Muscle of back (tissue), 11 donors: Measurements from ENCODE around the gene PCIF1. TPM values are rescaled to one million over a fixed set of nuclear protein-coding genes. Genes with fewer than 3 reads are reported as not detected.
A peak's percentile ranks its signal among the peaks of the same experiment; 100 is the strongest.
"Not testable (repeated sequence)": the region's sequence is repeated elsewhere in the genome, so short reads cannot be mapped to it uniquely, and the experiment has no call there.

Experiments
- DNase-seq, 3 donors: peaks; one replicate each; pipeline versions ENCODE4 v3.0.0 to v3.0.0-alpha.2; 2013
- polyA plus RNA-seq, 10 donors: library from polyadenylated mRNA; unstranded; fragments of 120-200 nt; gene quantifications; one replicate each; pipeline ENCODE4 v1.2.1, GENCODE V29; 2013; ENCODE audit not compliant: insufficient read length in 10 of 10

PCIF1 gene
- polyA plus RNA-seq, 10 donors: 21.9 to 30.4 (median 24.5) TPM

DNA sequence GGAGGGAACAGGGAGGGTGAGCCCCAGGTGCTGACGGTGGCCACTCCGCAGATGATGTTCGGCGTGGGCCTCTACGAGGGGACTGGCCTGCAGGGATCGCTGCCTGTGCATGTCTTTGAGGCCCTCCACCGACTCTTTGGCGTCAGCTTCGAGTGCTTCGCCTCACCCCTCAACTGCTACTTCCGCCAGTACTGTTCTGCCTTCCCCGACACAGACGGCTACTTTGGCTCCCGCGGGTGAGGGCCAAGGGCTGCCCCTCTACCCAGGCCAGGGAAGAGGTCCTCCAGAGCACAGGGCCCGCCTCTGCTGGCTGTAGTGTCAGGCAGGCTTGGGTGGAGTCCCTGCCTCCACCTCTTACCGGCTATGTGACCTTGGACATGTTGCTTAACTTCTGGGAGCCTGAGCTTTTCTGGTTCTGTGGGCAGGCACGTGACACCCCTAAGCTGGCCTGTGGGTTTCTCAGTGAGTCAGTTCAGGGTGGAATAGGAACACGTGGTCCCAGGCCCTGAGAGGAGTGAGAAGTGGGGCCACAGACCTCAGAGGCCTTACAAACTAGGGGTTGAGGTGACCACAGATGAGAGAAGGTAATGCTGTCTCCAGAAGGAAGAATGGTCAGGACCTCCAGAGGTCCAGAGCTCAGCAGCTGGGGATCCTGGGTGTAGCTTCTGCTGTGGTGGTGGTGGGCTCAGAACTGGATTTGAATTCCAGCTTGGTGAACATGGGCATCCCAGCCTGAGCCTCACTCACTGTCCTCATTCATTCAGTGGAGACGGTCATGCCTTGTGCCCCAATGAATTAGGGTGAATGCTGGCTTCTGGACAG is 11.9 kb downstream of the PCIF1 start:
- peak in 1 of 3 donors; percentile 48 for DNase-seq

DNA sequence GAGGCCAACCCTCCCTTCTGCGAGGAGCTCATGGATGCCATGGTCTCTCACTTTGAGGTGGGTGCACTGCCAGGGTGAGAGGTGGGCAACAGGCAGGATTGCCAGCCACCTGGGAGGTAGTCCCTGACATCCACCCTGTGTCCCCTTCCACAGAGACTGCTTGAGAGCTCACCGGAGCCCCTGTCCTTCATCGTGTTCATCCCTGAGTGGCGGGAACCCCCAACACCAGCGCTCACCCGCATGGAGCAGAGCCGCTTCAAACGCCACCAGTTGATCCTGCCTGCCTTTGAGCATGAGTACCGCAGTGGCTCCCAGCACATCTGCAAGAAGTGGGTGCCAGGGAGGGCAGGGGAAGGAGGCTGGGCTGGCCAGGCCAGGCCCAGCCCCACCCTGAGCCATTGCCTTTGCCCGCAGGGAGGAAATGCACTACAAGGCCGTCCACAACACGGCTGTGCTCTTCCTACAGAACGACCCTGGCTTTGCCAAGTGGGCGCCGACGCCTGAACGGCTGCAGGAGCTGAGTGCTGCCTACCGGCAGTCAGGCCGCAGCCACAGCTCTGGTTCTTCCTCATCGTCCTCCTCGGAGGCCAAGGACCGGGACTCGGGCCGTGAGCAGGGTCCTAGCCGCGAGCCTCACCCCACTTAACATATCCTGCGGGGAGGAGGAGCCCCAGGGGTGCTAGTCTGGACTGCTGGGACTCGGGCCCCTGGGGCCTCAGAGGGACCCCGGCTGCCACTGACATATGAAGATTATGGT is 12.8 kb downstream of the PCIF1 start:
- no peak for DNase-seq

DNA sequence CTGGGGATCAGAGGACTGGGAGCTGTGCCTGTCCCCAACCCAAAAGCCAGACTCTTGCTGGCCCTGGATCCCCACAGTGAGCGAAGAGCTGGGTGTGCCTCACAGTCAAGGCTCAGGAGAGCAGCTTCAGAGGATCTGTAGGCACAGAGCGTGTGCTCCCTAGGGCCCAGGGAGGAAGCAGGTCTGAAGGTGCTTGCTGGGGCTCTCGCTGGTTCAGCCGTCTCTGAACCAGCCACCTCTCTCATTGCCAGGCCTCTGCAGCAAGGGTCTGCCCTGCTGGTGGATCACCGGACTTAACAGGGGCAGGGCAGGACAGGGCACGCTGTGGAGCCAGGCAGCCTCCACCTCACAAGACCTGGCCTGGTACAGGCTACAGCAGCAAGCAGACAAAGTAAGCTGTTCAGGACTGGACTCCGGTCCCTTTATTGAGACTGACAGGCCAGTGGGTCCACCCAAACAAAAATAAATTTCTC is 13.8 kb downstream of the PCIF1 start:
- DNase-seq: no peak

DNA sequence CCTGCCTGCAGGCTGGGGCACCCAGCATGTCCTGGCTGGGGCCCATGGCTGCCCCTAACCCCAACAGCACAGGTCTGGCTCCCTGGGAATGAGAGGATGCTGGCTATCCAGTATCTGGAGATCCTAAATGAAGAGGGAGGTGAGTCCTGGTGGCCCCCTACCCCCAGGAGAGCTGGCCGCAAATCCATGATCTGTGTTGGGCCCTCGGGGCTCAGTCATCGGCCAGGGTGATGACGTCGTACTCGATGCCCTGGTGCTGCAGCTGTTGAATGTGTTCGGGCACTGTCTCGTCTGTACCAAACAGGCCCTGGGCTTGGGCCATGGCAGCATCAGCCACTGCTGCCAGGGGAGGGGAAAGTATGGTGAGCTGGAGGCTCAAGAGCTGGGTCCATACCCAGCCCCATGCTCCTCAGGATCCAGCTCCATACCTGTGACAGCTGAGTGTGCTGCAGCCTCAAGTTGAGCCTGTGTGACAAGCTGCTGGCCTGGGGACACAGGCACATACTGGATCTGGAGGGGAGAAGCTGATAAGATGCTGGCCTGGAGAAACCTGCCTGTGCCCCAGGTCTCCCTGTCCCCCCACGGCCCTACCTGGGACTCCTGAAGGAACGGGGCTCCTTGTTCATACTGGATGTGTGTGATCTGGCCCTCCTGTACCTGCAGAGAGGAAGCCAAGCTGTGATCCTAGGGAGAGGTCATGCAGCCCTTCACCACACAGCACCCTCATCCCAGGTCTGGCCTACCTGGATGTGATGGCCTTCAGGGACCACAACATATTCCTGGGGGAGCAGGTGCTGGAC is 14.5 kb downstream of the PCIF1 start:
- no peak for DNase-seq

DNA sequence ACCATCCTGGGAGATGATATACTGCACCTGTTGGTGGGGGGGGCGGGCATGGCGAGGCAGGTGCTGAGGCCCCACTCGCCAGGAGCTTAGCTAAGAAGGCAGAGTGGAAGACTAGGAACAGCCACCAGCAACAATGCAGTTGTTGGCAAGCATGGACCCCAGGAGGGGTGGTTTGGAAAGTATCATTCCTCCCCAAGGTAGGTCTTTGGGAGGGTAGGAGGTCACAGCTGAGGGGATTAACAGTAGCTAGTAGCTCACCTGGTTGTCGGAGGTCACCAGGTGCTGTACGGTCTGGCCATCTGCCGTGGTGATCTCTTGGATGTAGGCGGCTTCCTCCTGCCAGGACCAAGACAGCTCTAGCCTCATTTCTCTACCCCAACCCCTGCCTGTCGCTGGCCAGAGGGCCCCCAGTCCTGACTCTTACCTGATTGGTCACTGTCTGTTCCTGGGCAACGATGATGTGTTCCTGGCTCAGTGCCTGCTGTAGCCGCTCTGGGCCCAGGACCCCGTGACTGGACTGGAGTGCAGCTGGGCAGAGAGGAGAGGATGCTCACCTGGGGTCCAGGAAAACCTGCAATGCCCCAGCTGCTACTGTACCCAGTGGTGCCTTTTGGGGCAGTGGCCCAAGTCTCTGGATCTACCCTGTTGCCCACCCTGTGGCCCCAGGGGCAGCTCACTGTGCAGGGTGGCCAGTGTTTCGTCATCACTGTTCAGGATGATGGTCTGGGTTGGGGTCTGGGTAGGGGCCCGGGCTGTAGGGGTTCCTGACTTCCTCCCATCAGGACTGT is 15.3 kb downstream of the PCIF1 start:
- no peak for DNase-seq

DNA sequence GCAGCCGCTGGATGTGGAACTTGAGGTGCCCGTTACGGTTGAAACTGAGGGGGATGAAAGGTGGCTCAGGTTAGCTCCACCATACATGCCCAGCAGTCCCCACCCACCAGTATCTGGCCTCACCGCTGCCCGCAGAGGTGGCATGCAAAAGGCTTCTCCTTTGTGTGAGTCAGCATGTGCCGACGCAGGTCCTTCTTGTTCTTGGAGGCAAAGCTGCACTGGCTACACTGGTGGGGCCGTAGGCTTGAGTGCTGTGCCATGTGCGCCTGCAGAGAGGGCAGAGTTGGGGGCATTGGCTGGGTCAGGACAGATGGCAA is 15.8 kb downstream of the PCIF1 start:
- DNase-seq: no peak

DNA sequence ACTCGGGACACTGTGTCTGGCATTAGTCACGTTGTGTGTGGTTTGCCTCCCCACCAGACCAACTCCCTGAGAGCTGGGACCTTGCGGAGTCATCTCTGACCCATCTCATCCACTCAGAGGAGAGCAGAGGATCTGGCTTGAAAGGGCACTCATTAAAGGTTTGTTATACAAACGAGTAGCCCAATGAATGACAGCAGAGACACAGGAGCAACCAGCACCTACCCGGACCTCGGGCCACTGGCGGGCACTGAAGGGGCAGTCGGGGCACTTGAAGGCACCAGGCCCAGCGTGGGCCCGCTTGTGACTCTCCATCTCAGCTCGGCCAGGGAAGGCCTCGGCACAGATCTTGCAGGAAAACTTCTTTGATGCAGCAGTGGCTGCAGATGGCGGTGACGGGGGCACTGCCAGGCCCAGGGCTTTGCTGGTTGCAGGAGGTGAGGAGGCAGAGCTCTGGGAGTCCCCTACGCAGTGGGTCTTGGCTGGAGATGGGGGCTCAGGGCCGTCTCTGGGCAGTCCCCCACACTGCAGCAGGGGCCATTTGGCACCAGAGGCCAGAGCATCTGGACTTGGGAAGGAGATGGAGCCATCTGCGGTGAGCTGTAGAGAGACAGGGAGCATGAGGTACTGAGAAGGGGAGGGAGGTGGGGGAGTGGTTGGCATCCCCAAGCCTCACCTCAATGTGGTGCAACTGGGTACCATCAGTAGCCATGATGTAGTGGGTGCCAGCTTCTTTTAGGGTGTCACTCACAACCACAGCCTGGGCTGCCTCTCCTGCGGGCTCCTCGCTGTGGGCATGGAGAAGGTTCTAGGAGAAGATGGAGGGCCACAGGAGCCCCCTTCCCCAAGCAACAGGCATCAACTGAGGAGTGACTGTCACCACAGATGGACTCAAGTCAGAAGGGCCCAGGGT is 17.7 kb downstream of the PCIF1 start:
- DNase-seq: no peak

DNA sequence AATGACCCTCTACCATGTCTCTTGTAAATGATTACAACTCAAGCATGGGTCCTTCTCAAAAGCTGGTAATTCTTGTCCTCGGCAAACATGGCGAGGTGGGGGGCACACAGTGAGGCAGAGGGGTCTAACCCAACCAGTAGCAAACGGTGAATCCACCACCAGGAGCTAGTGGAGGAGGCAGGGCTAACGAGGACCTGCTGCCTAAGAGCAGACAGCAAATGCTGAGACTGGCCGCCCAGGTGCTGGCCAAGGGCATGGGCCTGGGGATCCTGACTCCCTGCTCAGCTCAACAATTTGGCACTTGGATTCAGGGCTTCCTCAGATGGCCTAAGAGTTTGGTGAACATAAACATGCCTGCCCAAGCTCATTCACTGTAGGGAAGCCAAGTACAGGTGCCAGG is 18.4 kb downstream of the PCIF1 start:
- DNase-seq: no peak

DNA sequence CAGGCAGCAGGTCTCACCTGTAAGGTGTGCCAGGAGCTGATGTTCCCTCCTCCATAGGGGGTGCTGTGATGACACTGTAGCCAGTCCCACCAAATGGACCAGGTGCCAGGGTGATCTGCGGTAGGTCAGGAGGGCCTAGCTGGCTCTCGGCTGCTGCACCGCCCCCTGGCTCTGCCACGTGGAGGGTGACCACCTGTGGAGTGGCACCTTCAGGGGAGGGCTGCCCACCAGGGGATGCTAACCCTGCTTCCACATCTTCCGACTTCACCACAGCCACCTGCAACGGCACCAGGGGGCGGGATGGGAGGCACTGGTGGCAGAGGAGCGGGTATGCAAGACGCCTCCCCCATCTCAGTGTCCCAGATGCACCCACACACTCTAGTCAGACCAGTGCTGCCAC is 19.2 kb downstream of the PCIF1 start:
- no peak for DNase-seq

DNA sequence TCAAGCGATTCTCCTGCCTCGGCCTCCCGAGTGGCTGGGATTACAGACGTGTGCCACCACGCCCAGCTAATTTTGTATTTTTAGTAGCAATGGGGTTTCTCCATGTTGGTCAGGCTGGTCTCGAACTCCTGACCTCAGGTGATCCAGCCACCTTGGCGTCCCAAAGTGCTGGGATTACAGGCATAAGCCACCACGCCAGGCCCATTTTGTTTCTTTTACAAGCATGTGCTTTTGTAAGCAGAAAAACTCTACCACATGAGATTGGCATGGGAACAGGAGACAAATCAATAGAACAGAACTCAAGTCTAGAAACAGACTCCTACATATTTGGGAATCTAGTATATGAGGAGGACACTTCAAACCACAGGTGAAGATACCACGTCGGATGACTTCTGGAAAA is 21.8 kb downstream of the PCIF1 start:
- not testable (repeated sequence) for DNase-seq

DNA sequence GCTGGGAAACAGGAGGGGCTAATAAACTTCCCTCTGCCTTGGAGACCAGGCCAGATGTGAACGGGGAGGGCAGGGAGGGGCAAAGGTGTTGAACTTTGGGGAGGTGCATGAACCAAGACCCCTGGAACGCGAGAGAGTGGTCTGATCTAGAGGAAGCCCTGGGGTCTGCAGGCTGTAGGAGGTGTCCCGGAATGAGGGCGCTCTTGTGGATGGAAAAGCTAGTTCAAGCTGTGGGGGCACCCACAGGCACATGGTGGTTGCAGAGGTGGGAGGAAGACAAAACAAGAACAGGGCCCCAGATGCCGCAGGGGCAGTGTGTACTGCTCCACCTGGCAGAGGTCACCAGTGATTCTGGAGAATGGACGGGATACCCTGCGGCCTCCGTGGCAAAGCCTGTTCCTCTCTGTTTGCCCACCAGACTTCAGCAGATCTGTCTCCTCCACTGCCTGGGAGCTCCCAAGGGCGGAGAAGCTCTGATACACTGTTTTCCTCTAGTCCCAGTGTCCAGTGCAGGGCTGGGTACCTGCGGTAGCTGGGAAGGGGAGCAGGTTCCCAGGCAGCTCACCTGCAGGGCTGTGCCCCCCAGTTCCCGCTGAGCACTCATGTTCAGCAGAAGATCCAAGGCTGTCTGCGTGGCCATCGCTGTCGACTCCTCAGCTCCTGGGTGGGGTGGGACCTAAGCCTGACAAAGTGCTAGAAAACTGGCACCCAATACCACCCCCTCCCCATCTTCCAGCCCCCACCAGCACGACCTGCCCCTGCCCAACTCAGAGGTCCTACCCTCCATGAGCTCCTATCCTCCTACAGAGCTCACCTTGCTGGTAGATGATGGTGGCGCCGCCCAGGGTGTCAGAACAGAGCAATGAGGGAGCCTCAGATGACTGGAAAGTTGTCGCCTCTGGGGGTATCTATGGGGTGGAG is 22.8 kb downstream of the PCIF1 start:
- no peak for DNase-seq

DNA sequence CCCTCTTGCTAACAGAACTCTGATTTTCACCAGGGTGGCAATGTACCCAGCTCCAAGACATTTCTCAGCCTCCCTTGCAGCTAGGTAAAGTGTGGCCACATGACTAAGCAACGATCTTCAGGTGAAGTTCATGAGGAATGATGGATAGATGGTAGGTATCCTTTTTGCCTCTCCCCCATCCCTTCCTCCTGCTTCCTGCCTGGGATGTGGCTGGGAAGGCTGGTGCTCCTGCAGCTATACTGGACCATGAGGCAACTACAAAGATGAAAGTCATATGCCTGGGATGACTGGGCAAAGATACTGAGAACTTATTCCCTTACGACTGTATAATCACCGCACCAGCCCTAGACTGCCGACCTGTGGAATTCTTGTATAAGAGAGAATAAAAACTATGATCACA is 24.1 kb downstream of the PCIF1 start:
- DNase-seq: no peak

DNA sequence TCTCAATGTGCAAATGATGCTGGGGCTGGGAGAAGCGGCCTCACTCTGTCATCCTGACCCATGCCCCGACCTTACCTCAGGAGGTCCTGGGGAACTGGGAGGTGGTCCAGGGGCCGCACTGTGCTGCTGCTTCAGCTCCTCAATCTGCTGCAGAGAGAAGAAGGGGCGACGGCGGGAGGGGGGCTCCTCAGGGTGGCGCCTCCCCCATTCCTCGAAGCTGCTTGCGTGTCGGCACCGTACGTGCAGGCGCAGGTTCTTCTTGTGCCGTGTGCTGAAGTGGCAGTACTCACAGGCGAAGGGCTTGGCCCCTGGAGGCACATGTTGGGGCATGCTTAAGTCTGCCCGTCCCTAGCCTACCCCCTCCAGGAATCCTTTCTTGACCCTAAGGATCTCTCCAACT is 24.6 kb downstream of the PCIF1 start:
- no peak for DNase-seq

DNA sequence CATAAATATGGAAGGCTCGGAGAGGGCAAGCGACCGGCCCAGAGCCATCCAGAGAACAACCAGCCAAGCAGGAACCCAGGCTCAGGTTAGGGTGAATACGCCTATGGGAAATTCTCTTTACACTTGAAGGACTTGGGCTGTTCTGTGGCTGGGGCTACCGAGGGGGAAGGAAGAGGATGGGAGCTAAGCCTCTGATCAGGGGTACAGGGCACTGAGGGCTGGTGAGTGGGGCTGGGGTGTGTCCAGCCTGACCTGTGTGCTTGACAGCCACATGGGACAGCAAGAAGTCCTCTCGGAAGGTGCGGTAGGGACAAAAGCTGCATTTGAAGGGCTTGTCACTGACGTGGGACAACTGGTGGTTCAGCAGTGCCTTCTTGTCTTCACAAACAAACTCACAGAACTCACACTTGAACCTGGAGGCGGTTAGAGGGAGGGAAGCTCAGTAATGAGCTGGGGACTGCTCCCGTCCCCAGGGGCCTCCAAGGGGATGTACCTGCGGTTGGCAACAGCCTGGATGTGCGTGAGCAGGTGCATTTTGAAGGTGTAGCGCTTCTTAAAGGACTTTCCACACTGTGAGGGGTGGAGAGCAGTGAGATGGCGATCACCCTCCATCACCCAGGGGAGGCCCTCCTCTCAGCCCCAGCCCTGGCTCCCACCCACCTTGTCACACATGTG is 25.6 kb downstream of the PCIF1 start:
- DNase-seq: no peak

DNA sequence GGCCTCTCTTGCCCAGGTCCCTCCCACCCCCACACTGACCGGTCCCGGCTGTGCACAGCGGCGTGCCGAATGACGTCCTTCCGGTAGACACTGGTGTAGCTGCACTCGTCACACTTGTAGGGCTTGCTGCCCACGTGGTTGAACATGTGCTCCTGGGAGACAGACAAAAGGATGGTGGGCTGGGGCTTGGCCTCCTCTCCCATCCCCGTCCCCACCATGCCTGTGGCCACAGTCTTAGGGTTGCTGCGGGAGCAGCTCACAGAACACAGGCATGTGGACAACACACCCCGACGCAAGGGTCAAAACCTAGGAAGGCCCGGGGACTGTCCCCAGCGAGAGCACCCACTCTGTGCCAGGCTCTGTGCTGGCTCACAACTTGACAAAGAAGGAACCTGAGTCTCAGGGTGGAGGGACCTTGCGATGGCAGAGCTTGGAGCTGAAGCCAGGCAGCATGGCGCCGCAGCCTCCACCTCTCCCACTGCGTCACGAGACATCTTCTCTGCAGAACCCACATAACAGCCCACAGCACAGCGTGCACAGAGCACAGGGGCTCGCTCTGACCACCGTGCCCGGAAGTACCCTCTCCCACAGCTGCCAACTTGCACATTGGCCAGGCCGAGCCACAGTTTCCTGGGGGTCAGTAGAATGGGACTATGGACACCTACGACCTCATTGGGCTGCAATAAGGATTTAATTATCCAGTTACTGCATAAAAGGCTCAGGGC is 27.7 kb downstream of the PCIF1 start:
- DNase-seq: no peak

DNA sequence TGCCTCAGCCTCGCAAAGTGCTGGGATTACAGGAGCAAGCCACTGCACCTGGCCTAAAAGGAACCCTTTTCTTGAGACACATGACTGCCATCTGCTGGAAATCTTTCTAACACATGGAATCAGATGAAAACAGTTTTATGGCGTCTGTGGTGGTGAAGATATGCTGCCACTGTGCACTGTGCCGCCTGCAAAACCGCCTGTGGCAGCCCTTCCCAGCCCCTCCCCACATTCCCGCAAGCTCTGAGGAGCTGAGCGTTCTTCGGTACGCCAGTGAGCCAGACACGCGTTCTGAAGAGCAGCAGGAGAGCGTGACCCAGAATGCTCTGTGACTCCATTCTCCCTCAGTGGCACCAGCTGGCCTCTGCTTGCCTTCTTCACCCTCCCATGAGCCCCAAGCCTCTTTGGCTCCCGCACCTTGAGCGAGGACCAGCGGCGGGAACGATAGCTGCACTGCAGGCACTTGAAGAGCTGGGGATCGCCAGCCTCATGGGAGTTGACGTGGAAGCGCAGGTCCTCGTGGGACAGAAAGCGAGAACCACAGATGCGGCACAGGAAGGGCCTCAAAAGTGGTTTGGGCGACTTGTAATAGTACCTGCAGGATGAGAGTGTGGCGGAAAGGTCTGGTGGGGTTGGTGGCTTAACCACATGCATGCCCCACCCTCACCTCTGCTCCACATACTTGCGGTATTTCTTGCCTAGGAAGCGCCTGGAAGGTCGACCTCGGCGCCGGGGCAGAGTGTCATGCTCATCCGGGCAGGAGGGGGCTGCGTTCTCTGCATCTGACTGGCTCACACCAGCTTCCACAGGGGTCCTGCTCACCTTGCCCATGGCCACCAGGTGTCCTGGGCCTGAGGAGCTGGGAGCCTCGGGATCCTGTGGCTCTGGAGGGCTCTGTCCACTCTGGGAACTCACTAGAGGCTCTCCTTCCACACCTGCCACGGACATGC is 28.8 kb downstream of the PCIF1 start:
- peak in 1 of 3 donors; percentile 51 for DNase-seq

DNA sequence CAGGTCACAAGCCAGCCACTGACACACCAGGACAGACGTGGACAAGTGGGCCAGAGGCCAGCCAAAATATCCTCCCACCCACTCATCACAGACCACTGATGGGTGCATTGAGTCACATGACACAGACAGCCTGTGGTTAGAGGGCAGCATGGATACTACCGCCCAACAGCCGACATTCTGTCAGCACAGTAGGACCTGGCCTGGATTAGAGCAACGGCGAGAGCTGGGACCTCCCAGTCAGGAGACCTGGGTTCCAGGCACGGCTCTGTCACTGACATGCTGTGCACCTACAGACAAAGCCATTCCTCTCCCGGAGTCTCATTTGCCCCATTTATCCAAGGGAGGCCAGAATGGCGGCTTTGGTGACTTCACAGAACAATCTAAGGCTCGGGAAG is 29.5 kb downstream of the PCIF1 start:
- DNase-seq: no peak
